OCI-LY3 (cell line): ENCODE data around the gene DERL2.

Experiments used
- CTCF ChIP-seq: fragments of 200-600, 300-600 bp; sonication (generic); IDR thresholded peaks from 2 replicates; pipeline ENCODE4 v1.5.1; 2014; ENCODE audit warnings: antibody characterized with exemption, low read length, low read depth
- EZH2phosphoT487 ChIP-seq: fragments of 200-600 bp; shearing (Covaris generic); IDR thresholded peaks from 2 replicates; pipeline ENCODE4 v1.6.1; 2018; ENCODE audit warnings: antibody characterized with exemption, mixed run types, low read depth

- TF ChIP-seq CTCF (no peak), EZH2phosphoT487 (no peak)
These were observed 39.2 kb downstream of the DERL2 start for GRCh38 chr17:5446786-5447185.
